Upper lobe of left lung (tissue), 4 donors: Measurements from ENCODE around the gene UBE2Q2.

Experiments
- CTCF ChIP-seq, 6 experiments: fragments of 450-650 bp in 4 of 6; fragments of 200-600 bp in 2 of 6; sonication (generic) in 2 of 6; IDR thresholded peaks; one replicate each; pipeline ENCODE4 v1.5.1; 2016 to 2019; ENCODE audit warnings: antibody characterized with exemption in 6 of 6
- EP300 ChIP-seq, 4 donors: sonication (generic); formaldehyde crosslinking; IDR thresholded peaks; one replicate each; pipeline ENCODE4 v1.5.1; 2017; ENCODE audit warnings: antibody characterized with exemption in 4 of 4, control low read depth in 2 of 4
- POLR2A ChIP-seq, 4 donors: fragments of 450-650 bp; IDR thresholded peaks; one replicate each; pipeline ENCODE4 v1.5.1; 2016 to 2017; ENCODE audit warnings: antibody characterized with exemption in 4 of 4, mild to moderate bottlenecking in 2 of 4
- POLR2AphosphoS5 ChIP-seq, 2 donors: sonication (generic); formaldehyde crosslinking; IDR thresholded peaks; one replicate each; pipeline ENCODE4 v1.5.1; 2017; ENCODE audit warnings: antibody characterized with exemption in 2 of 2

DNA sequence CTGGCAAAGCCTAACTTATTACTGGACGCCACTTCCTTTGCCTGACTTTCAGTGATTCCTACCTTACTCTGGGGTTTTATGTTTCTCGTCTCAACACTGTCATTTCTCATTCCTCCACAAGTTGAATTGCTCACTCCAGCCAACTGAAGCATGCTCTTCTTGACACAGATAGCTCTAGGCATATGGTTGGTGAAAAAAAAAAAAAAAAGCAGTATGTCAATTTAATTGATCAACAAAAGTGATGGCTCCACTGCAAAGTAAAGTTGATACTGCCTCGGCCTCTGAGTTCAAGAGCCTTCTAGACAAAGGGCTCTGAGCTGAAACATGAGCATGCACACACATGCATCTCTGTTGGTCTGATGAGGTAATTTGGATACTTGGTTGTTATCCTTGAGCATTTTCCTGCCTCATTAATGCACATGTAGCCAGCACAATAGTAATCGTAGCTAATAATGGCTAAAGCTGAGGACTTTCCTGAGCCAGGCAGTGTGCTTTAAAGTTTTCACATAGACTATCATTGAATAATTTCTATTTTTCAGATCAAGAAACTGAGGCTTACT, 21.4 kb upstream of the UBE2Q2 start:
- TF ChIP-seq CTCF (IDR thresholded peaks at IDR 0.05) (no peak), POLR2A (IDR thresholded peaks at IDR 0.05) (no peak), EP300 (IDR thresholded peaks at IDR 0.05) (no peak), POLR2AphosphoS5 (IDR thresholded peaks at IDR 0.05) (no peak)
